H1 (cell line): ENCODE measurements around the gene LRP11. TPM values are rescaled to one million over a fixed set of nuclear protein-coding genes. Genes with fewer than 3 reads are reported as not detected.

Source experiments
- CTCF ChIA-PET: fragments of 300-600 bp; sonication (Branson Sonifier 250); formaldehyde crosslinking; loops from one replicate; lab custom pipeline; 2021; ENCODE audit not compliant: partially characterized antibody; lab: Charles Lee
- POLR2A ChIA-PET: fragments of 300-600 bp; sonication (Branson Sonifier 250); formaldehyde crosslinking; loops from one replicate; lab custom pipeline; 2021; ENCODE audit warnings: inconsistent platforms; ENCODE audit not compliant: partially characterized antibody; lab: Charles Lee
- DNase-seq, 2 experiments: peaks; one replicate each; pipeline versions ENCODE4 v3.0.0 to v3.0.0-alpha.2; 2010 to 2022; ENCODE audit warnings: low spot score in 2 of 2, low read depth in 1 of 2, mixed read lengths in 1 of 2
- FAIRE-seq: peaks from 2 replicates; lab custom pipeline; 2011; peaks lifted over from hg19 to GRCh38; lab: Jason Lieb, UNC
- H2AFZ ChIP-seq: 2 replicates; pipeline ENCODE4 v1.8.1; 2012; ENCODE audit warnings: low read length, inconsistent platforms
- H2AK5ac ChIP-seq: 2 replicates; pipeline ENCODE4 v1.6.1; 2013; ENCODE audit warnings: low read depth, low read length
- H2BK120ac ChIP-seq: replicated peaks from 2 replicates; pipeline ENCODE3; 2013; ENCODE audit warnings: low read depth, low read length, inconsistent platforms
- H2BK12ac ChIP-seq: 2 replicates; pipeline ENCODE4 v1.6.1; 2013; ENCODE audit warnings: low read depth, low read length
- H2BK15ac ChIP-seq: 2 replicates; pipeline ENCODE4 v1.6.1; 2013; ENCODE audit warnings: low read length
- H2BK20ac ChIP-seq: 2 replicates; pipeline ENCODE4 v1.6.1; 2013; ENCODE audit warnings: low read length
- H2BK5ac ChIP-seq: 2 replicates; pipeline ENCODE4 v1.6.1; 2013; ENCODE audit warnings: low read depth, low read length
- H3K14ac ChIP-seq: 2 replicates; pipeline ENCODE4 v1.6.1; 2013; ENCODE audit warnings: inconsistent platforms; ENCODE audit not compliant: insufficient read length
- H3K18ac ChIP-seq: 2 replicates; pipeline ENCODE4 v1.6.1; 2013; ENCODE audit warnings: low read length; ENCODE audit errors: extremely low read depth
- H3K23ac ChIP-seq: 2 replicates; pipeline ENCODE4 v1.6.1; 2013; ENCODE audit warnings: inconsistent platforms; ENCODE audit not compliant: insufficient read length
- H3K23me2 ChIP-seq: 2 replicates; pipeline ENCODE4 v1.6.1; 2013; ENCODE audit warnings: low read depth, low read length
- H3K27ac ChIP-seq: 2 replicates; pipeline ENCODE4 v1.6.1; 2011; ENCODE audit warnings: low read depth, low read length, inconsistent platforms
- H3K27me3 ChIP-seq, 4 experiments: replicated peaks in 1 of 4; 1 replicate in 1 of 4; 2 replicates in 3 of 4; pipeline versions ENCODE4 v1.6.1 to v1.8.1; 2011 to 2013; ENCODE audit warnings: low read length in 3 of 4, mild to moderate bottlenecking in 3 of 4, inconsistent platforms in 2 of 4, mixed read lengths in 2 of 4, moderate library complexity in 1 of 4; ENCODE audit not compliant: control insufficient read depth in 3 of 4, insufficient read depth in 3 of 4; ENCODE audit errors: extremely low read depth in 1 of 4
- H3K36me3 ChIP-seq, 4 experiments: 2 replicates each; pipeline versions ENCODE4 v1.6.1 to v1.8.1; 2011 to 2013; ENCODE audit warnings: mild to moderate bottlenecking in 4 of 4, low read length in 3 of 4, moderate library complexity in 2 of 4, control low read depth in 1 of 4, inconsistent platforms in 1 of 4; ENCODE audit not compliant: insufficient read depth in 4 of 4, control insufficient read depth in 2 of 4
- H3K4ac ChIP-seq: replicated peaks from 2 replicates; pipeline ENCODE3; 2013; ENCODE audit warnings: low read length, low read depth, mixed read lengths, inconsistent platforms; ENCODE audit not compliant: insufficient read length
- H3K4me1 ChIP-seq, 4 experiments: replicated peaks in 1 of 4; 1 replicate in 1 of 4; 2 replicates in 3 of 4; pipeline versions ENCODE4 v1.6.1 to v1.8.1; 2011 to 2013; ENCODE audit warnings: low read length in 3 of 4, inconsistent platforms in 2 of 4, mixed read lengths in 1 of 4; ENCODE audit not compliant: insufficient read depth in 4 of 4, control insufficient read depth in 3 of 4
- H3K4me2 ChIP-seq, 2 experiments: 2 replicates each; pipeline versions ENCODE4 v1.6.1 to v1.8.1; 2011 to 2013; ENCODE audit warnings: low read depth in 2 of 2, low read length in 2 of 2, control low read depth in 1 of 2, inconsistent platforms in 1 of 2, mild to moderate bottlenecking in 1 of 2; ENCODE audit not compliant: insufficient read depth in 1 of 2
- H3K4me3 ChIP-seq, 4 experiments: fragments of 200-600, 300-600 bp in 1 of 4; sonication (generic), shearing (Covaris generic), sonication (Bioruptor Twin) in 1 of 4; 2 replicates each; pipeline versions ENCODE4 v1.5.1 to v1.8.1; 2011 to 2016; ENCODE audit warnings: low read length in 4 of 4, low read depth in 3 of 4, control low read depth in 2 of 4, inconsistent platforms in 2 of 4, mild to moderate bottlenecking in 2 of 4, mixed read lengths in 1 of 4, moderate library complexity in 1 of 4; ENCODE audit not compliant: insufficient read depth in 2 of 4; ENCODE audit errors: extremely low read depth in 1 of 4
- H3K56ac ChIP-seq: replicated peaks from 2 replicates; pipeline ENCODE3; 2013; ENCODE audit warnings: low read depth, mild to moderate bottlenecking, mixed read lengths, low read length, inconsistent platforms; ENCODE audit not compliant: insufficient read length
- H3K79me1 ChIP-seq: 2 replicates; pipeline ENCODE4 v1.6.1; 2013; ENCODE audit warnings: low read depth, low read length, control low read depth
- H3K79me2 ChIP-seq, 2 experiments: 2 replicates each; pipeline versions ENCODE4 v1.6.1 to v1.8.1; 2012 to 2013; ENCODE audit warnings: low read length in 2 of 2, mild to moderate bottlenecking in 2 of 2, inconsistent platforms in 1 of 2; ENCODE audit not compliant: insufficient read depth in 2 of 2, control insufficient read depth in 1 of 2
- H3K9ac ChIP-seq, 4 experiments: replicated peaks in 1 of 4; 1 replicate in 1 of 4; 2 replicates in 3 of 4; pipeline versions ENCODE4 v1.6.1 to v1.8.1; 2011 to 2013; ENCODE audit warnings: low read depth in 3 of 4, low read length in 3 of 4, control low read depth in 2 of 4, mild to moderate bottlenecking in 2 of 4, moderate library complexity in 2 of 4, inconsistent platforms in 1 of 4; ENCODE audit errors: extremely low read depth in 1 of 4
- H3K9me3 ChIP-seq, 2 experiments: 2 replicates each; pipeline versions ENCODE4 v1.6.1 to v1.8.1; 2012 to 2013; ENCODE audit warnings: mild to moderate bottlenecking in 2 of 2, moderate library complexity in 2 of 2, control low read depth in 1 of 2, inconsistent platforms in 1 of 2, low read depth in 1 of 2, low read length in 1 of 2, mixed read lengths in 1 of 2; ENCODE audit not compliant: insufficient read depth in 2 of 2
- H4K20me1 ChIP-seq, 2 experiments: replicated peaks in 1 of 2; 2 replicates each; pipeline versions ENCODE3 to v1.8.1; 2011 to 2013; ENCODE audit warnings: inconsistent platforms in 2 of 2, low read length in 2 of 2, mild to moderate bottlenecking in 1 of 2; ENCODE audit not compliant: insufficient read depth in 2 of 2, control insufficient read depth in 1 of 2
- H4K5ac ChIP-seq: 2 replicates; pipeline ENCODE4 v1.6.1; 2013; ENCODE audit warnings: low read length, low read depth, mixed read lengths, inconsistent platforms; ENCODE audit not compliant: insufficient read length
- H4K8ac ChIP-seq: 2 replicates; pipeline ENCODE4 v1.8.0; 2013; ENCODE audit warnings: mild to moderate bottlenecking, moderate library complexity, low read length, inconsistent platforms; ENCODE audit not compliant: insufficient read depth; ENCODE audit errors: extremely low read depth
- H4K91ac ChIP-seq: replicated peaks from 2 replicates; pipeline ENCODE3; 2013; ENCODE audit warnings: low read length, mixed read lengths, inconsistent platforms; ENCODE audit not compliant: insufficient read length
- CREB1 ChIP-seq: IDR thresholded peaks from 2 replicates; pipeline ENCODE4 v1.6.1; 2012; ENCODE audit warnings: inconsistent platforms
- GABPA ChIP-seq: IDR thresholded peaks from 2 replicates; pipeline ENCODE4 v1.6.1; 2011; ENCODE audit warnings: mild to moderate bottlenecking, low read length, moderate library complexity, borderline replicate concordance; ENCODE audit not compliant: insufficient read depth
- JUN ChIP-seq: IDR thresholded peaks from 2 replicates; pipeline ENCODE4 v1.6.1; 2011; ENCODE audit warnings: low read depth, mild to moderate bottlenecking, improper control_type of control experiment, low read length
- SAP30 ChIP-seq: fragments of 300-600 bp; sonication (generic); IDR thresholded peaks from 2 replicates; pipeline ENCODE4 v1.7.1; 2012; ENCODE audit warnings: low read length, moderate library complexity, mild to moderate bottlenecking, inconsistent platforms; ENCODE audit not compliant: insufficient read depth, insufficient replicate concordance
- SIX5 ChIP-seq: IDR thresholded peaks from 2 replicates; pipeline ENCODE4 v1.6.1; 2011; ENCODE audit warnings: mild to moderate bottlenecking, low read depth, low read length
- SP2 ChIP-seq: IDR thresholded peaks from 2 replicates; pipeline ENCODE4 v1.6.1; 2012; ENCODE audit warnings: mild to moderate bottlenecking, low read length, inconsistent platforms
- TAF7 ChIP-seq: optimal IDR thresholded peaks from 2 replicates; pipeline ENCODE3; 2011; ENCODE audit warnings: low read depth, mild to moderate bottlenecking, inconsistent platforms, low read length, moderate library complexity, borderline replicate concordance
- TBP ChIP-seq: IDR thresholded peaks from 2 replicates; pipeline ENCODE4 v1.6.1; 2011; ENCODE audit warnings: low read depth, low read length, improper control_type of control experiment
- WGBS, 2 experiments: shearing (Covaris generic) in 1 of 2; methylation state at CpG; one replicate each; pipeline versions ENCODE4 v1.1.6 to v1.1.7; 2013 to 2015; ENCODE audit warnings: low lambda C conversion rate in 2 of 2, mixed read lengths in 2 of 2, inconsistent platforms in 1 of 2, low coverage in 1 of 2, missing lambda C conversion rate in 1 of 2; ENCODE audit not compliant: insufficient replicate concordance in 2 of 2, insufficient coverage in 1 of 2, insufficient read length in 1 of 2; ENCODE audit errors: extremely low coverage in 1 of 2, missing lambda C conversion rate in 1 of 2; 5-methylcytosine and 5-hydroxymethylcytosine counted together
- long read RNA-seq, 2 experiments: library from RNA in 1 of 2; library from capped mRNA in 1 of 2; stranded (forward); transcript quantifications; one replicate each; pipeline ENCODE4 v2.0.0, GENCODE V29; 2021; ENCODE audit warnings: inconsistent platforms in 1 of 2
- polyA minus RNA-seq, 3 experiments: library from RNA; depleted of rRNA, polyadenylated mRNA; stranded (reverse); fragments of >200 nt; gene quantifications; 1 replicate in 2 of 3; 2 replicates in 1 of 3; pipeline ENCODE4 v1.2.3, GENCODE V29; 2011
- polyA plus RNA-seq, 7 experiments: library from polyadenylated mRNA; depleted of rRNA in 3 of 7; stranded (reverse) in 5 of 7; unstranded in 2 of 7; fragments of >200 nt in 5 of 7; fragments of 200-250 nt in 2 of 7; gene quantifications; 1 replicate in 5 of 7; 2 replicates in 1 of 7; 4 replicates in 1 of 7; pipeline versions ENCODE4 v1.2.1 to v1.2.3, GENCODE V29; 2011 to 2013; ENCODE audit warnings: missing spikeins in 2 of 7, mixed read lengths in 2 of 7
- total RNA-seq: library from RNA; stranded (reverse); fragmentation: NEBNext Ultra II Directional; extraction: Animal tissue kit (Norgen Biotek cat#: 25700); gene quantifications from 2 replicates; pipeline ENCODE4 v1.2.1, GENCODE V29; 2021

Gene LRP11
- 20.0 TPM in 2 replicates for total RNA-seq
- 10.8 and 11.0 TPM in 2 replicates for polyA plus RNA-seq (2011; rRNA removed)
- 12.8 TPM for polyA plus RNA-seq (2011; cell fraction: cytosol; rRNA removed)
- 12.1 TPM for polyA plus RNA-seq (2011; cell fraction: nucleus; rRNA removed)
- polyA plus RNA-seq (2012, experiment 1 of 2) = 10.4 to 13.8 TPM (median 11.3 TPM) in 4 replicates
- polyA plus RNA-seq (2012, experiment 2 of 2) = 2.4 TPM
- polyA plus RNA-seq (2013, experiment 1 of 2) = 13.3 TPM
- polyA plus RNA-seq (2013, experiment 2 of 2) = 15.4 TPM
- polyA minus RNA-seq (2011; rRNA and poly(A)+ RNA removed) = 21.4 and 22.7 TPM in 2 replicates
- 13.1 TPM for polyA minus RNA-seq (2011; cell fraction: cytosol; rRNA and poly(A)+ RNA removed)
- polyA minus RNA-seq (2011; cell fraction: nucleus; rRNA and poly(A)+ RNA removed) = 11.2 TPM
- long read RNA-seq, experiment 1, partial matches to known transcripts = 3 of 9 reads
- long read RNA-seq, experiment 1, other reads (novel, unspliced or antisense) = 2 of 9 reads
- long read RNA-seq, experiment 2, partial matches to known transcripts = 4 of 4 reads
- long read RNA-seq, experiment 2, other reads (novel, unspliced or antisense) = 0 of 4 reads

- no peak within 1 kb of the TSS for H2BK120ac ChIP-seq
- POLR2A ChIA-PET = interaction anchor here (1.0 to 2.1 kb wide), 4 partner anchors 9 to 146 kb away, joined by 3 to 6 read pairs (median 4); partner anchors contain the start of gene LATS1
- peak; percentile 65 for TF ChIP-seq TAF7
- TF ChIP-seq CREB1 = peak; percentile 16
- TF ChIP-seq SAP30 = no peak
- TF ChIP-seq SP2 = no peak
- no peak for TF ChIP-seq JUN
- peak; percentile 69; the same call in 1 of the 2 replicates for TF ChIP-seq TBP
- TF ChIP-seq GABPA = no peak
- TF ChIP-seq SIX5 = no peak
Observed at GRCh38 chr6:149863698-149864577, at the start of gene LRP11. LRP11 (minus strand) TSS chr6:149864359; CDS start chr6:149864020, 339 bp downstream.

More at GRCh38 chr6:149863698-149864577, at the start of gene LRP11:
- FAIRE-seq (no peak), DNase-seq (peak; percentile 66 to 93)
- peaks cover 5 to 20% (median 11%) of the 10 kb centered on the region in 4 experiments for H3K4me1 ChIP-seq
- peak within 1 kb of the TSS; percentile 49 for H4K91ac ChIP-seq
- peaks cover 6% of the 10 kb centered on the region; the same call in 1 of the 2 replicates for H3K79me1 ChIP-seq
- peak within 1 kb of the TSS; percentile 86 for H4K8ac ChIP-seq
- no peaks in the 10 kb centered on the region for H3K9me3 ChIP-seq
- peaks cover 0 to 9% of the 10 kb centered on the region in 2 experiments; a peak in 2 of 4 replicates for H3K79me2 ChIP-seq
- peak within 1 kb of the TSS; percentile 78; the same call in 1 of the 2 replicates for H2BK5ac ChIP-seq
- H2BK12ac ChIP-seq = 0 out of 2 replicates have a peak within 1 kb of the TSS, but pooled peaks have one; percentile 50
- H2AK5ac ChIP-seq = no peak within 1 kb of the TSS
- no peak within 1 kb of the TSS for H3K4ac ChIP-seq
- H4K5ac ChIP-seq = peak within 1 kb of the TSS; percentile 71
- peaks cover 12% of the 10 kb centered on the region; the same call in 1 of the 2 replicates for H3K23me2 ChIP-seq
- peak within 1 kb of the TSS; percentile 99 for H2AFZ ChIP-seq
- no peaks in the 10 kb centered on the region for H3K36me3 ChIP-seq
- peak within 1 kb of the TSS; percentile 48 for H3K56ac ChIP-seq
- no peak within 1 kb of the TSS for H2BK20ac ChIP-seq
- H4K20me1 ChIP-seq = peaks cover 4 to 13% of the 10 kb centered on the region in 2 experiments
- H3K14ac ChIP-seq = no peak within 1 kb of the TSS
- H3K23ac ChIP-seq = no peak within 1 kb of the TSS
- CTCF ChIA-PET = interaction anchor here (0.6 to 6.1 kb wide), 8 partner anchors 16 to 42 kb away, joined by 3 to 33 read pairs (median 6); no protein-coding TSS in a partner anchor
- peaks cover 0 to 13% (median 5%) of the 10 kb centered on the region in 4 experiments; a peak in 5 of 7 replicates for H3K27me3 ChIP-seq
- peak within 1 kb of the TSS; percentile 87 for H3K18ac ChIP-seq
- H2BK15ac ChIP-seq = peak within 1 kb of the TSS; percentile 92; the same call in 1 of the 2 replicates
- H3K9ac ChIP-seq = peak within 1 kb of the TSS; percentile 60 to 94 (median 68)
- peak within 1 kb of the TSS; percentile 84 for H3K27ac ChIP-seq
- H3K4me2 ChIP-seq = peak within 1 kb of the TSS; percentile 56 to 99
- peak within 1 kb of the TSS; percentile 48 to 80 (median 74) for H3K4me3 ChIP-seq
- WGBS, 2 experiments = 2% methylated on average over 33 of the region's 110 CpGs; no CpG with 5 or more reads in 1 of the 2 experiments
